MV-4-11 (cell line): ENCODE results near the gene CACNA1S.

Source experiments
- DNase-seq: peaks from one replicate; lab custom pipeline; 2025; lab: John Stamatoyannopoulos, UW

Gene CACNA1S

DNA sequence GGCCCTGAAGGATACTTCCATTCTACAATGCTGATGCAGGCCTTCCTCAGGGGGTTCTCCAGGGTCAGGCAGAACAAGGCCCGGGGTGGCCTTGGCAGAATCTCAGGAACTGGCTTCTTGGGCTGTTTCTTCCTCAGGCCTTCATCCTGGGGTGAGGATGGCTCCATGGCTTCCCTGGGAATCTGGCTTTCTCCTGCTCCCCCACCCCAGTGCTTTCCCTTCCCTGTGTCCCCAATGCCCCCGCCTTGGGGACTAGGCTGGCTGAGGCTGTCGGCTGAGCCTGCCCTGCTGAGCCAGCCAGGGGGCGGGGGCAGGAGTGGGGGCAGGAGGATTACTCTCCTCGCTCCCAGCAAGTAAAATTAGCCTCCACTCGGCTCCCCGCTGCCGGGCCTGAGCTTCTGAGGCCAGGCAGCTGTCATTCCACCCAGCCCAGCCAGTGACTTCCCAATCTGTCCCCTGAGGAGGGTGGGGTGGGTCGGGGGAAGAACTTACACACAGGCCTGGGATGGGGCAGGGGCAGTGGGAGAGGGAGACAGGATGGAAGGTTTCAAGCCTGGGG is at the start of gene CACNA1S:
Gene CACNA1S (minus strand): TSS at position 254 of the 559 bp plus-strand sequence. CDS start 87 bp downstream, at position 167.
- no peak for DNase-seq

DNA sequence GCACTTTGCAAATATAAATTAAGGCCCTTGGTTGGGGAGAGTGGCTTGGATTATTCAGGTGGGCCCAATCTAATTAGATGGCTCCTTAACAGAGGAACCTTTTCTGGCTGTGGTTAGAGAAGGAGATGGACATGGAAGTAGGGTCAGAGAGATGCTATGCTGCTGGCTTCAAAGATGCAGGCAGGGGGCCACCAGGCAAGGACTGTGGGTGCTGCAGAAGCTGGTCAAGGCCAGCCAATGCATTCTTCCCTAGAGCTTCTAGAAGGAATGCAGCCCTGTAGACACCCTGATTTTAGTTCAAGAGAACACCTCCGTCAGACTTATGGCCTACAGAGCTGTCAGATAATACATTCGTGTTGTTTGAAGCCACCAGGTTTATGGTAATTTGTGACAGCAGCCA is 45.7 kb upstream of the CACNA1S start:
- no peak for DNase-seq

DNA sequence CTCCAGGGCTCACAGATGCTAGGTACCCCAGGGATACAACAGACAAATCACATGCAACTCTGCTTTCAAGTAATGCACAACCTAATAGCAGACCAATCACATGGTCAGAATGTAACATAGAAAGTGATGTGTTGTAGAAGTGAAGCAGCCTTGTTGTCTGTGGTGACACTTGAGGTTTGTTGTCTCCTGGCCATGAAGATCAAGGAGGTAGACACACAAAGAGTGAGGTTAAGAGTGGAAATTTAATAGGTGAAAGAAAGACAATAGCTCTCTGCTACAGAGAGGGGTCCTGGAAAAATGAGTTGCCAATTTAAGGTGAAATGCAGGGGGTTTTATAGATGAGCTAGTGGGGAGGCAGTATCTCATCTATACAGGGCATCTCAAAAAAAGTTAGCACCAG is 44.6 kb upstream of the CACNA1S start:
- no peak for DNase-seq

DNA sequence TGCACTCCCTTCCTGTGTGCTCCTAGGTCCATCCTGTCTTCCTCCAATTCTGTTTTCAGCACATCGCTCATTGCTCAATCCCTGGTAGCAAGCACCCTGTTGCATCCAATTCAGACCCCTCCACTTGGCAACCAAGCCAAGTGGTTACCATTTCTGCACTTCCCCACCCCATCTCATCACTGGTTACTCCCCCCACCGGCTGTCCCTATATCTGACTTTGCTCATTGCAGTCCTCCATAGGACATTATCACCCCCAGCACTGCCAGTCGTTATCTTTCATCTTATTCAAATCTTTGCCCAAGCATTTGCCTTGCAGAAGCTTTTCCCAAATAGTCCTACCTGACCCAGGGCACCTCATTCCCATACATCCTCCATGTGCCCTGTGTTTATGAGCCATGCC is 44.1 kb upstream of the CACNA1S start:
- no peak for DNase-seq

DNA sequence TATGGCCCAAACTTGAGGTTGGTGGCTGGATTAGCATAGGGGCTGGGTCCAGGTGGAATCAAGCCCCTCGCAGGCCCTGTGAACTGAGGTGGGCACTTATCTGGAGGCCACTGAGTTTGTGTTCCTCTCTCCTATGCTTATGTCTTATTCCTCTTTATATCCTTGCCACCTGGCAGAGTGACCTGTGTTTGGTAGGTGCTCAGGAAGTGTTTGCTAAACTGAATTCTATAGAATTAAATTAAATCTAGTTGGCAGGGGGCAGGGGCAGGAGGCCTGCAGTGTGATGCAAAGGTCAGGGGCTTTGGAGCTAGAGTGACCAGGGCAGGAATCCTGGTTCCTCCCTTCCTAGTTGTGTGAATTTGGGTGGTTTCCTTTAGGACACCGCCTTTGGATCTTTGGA is 43.1 kb upstream of the CACNA1S start:
- DNase-seq: no peak

DNA sequence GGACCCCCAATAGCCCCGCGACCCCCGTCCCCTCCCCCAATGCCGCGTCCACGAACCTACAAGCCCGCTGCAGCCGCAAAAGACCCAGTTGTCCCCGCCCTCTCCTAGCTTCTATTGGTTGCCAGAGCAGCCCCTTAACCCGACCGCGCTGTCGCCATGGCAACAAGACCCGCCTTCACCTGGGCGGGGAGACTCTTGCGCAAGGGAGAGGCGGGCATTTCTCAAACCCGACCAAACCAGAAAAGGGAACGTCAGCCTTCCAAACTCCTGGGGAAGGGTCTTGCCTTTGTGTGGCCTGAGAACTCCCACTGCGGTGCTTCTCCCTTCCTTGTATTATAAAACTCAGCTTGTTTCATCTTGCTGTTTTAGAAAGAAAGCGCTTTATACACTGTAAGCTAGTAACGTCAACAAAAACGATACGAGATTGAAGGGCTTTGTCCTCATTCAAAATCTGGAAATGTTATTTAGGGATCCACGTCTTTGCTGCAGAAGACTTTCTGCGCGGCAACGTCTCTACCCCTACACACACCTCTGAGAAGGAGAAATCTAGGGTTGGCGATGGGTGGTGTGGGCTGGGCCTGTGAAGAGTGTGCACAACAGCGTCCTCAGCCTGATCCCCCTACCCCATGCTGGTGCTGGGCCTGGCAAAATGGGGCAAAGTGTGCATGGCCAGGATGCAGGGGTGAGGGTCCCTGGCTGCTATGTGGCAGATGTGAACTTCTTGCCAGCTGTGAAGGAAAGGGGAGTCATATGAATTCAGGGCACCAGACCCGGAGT is 42.4 kb upstream of the CACNA1S start, which contains the start of gene TMEM9:
Gene TMEM9 (minus strand): TSS at position 86 of the 777 bp plus-strand sequence. CDS start 551 bp downstream, outside the sequence.
- DNase-seq: peak; percentile 91

DNA sequence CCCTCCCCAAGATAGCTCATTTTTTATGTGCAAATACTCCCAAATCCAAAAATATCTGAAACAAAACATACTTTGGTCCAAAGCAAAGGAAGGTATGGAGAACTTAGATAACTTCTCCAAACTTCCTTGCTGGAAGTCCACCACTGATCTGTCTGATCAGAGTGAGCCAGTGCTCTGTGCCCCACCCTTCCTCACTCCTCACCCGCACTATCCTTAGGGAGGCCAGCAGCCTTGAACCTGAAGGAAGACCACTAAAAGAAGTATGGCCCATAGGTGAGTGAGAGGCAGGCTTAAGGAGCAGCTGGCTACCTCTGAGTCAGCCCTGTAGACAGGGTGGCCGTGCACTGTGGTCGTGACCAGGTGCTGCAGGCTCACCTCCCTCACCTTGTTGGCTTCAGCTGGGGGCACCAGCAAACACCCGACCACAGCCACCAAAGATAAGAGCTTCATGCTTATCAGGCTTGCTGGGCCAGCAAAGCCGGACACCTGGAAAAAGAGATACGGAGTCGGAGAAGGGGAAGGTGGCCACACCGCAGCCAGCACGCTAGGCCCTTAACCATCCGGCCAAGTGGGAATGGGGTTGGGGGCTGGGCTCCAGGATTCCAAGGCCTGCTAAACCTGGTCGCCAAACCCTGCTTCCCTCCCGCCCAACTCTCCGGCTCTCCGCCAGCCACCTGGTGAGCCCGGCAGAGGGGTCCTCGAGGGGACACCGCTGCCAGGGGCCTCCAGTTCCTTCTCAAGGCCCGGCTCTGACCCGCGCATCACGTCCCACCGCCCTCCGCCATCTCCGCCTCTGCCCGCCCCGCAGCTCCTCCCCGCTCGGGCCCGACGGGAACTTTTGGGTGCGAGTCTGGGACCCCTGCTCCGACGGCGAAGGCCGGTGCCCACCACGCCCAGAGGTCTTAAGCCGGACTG is 41.5 kb upstream of the CACNA1S start:
- DNase-seq: peak; percentile 52

DNA sequence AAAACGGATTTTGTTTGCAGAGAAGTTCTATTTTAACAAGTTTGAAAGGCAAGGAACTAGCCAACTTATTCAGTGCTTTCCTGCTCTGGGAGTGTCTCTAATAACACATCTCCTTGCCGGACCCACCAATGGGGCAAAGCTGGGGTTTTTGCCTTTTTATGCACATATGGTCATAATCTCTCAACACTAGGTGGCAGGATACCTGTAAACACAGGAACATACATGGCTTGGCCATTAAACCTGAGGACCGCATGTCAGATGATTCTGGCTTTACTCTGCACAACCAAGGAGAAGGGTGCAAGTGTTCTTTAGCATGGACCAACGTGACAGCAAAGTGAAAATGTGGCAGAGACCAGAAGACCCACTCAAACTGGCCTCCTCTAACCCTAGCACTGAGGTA is 37.2 kb upstream of the CACNA1S start:
- no peak for DNase-seq

DNA sequence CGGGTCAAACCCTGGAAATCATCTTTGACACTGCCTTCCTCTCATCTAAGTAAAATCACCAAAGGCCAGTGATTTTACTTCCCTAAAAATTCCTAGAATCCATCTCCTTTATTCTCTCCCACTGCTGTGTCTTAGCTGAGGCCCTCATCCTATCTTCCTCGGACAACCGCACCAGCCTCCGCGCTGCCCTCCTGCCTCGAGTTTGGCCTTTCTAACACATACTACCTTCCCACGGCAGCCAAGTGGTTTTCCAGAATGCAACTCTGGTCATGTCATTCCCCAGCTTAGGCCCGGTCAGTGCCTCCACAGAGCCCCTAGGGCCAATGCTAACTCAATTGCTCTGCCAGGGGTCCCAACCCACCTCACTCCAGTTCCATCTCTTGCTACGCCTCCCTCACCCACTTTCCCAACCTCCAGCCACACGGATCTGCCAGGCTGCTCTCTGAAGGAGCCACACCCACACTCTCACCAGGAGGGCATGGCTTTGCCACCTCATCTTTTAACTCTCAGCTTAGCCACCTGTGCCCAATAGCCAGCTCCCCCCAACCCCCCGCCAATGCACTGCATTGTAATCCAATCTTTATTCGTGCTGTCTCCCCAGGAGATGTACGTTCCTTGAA is 35.3 kb upstream of the CACNA1S start:
- DNase-seq: no peak

DNA sequence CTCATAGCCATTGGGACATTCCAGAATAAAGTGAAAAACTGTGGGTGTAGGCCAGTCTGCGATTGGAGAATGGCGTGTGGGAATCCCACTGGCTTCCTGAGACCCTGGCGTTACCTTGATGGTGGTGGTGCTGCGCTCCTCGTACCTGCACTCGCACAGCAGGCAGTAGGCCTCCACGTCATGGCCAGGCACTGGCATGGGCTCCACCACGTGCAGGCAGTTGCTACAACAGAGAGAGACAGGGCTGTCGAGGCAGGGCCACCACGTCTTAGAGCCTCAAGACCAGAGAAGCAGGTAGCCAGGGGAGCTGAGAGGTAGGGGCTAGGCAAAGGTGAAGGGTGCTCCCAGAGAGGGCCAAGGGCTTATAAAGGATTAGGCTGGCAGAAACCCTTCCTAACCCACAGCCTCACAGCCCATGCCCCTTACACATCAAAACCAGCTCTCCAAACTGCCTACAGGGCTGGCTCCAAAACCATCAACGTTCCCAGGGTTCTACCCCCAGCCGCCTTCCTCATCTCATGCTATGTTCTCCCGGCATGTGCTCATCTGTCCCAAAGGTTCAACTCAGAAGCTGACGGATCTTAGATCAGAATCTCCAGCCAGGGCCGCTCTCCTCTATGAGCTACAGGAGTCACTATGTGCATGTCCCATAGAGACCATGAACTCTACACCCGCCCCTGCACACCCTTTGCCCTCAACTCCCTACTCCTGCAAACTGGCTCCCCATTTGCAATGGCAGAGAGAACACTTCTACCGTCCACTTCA is 34.6 kb upstream of the CACNA1S start:
- DNase-seq: no peak

DNA sequence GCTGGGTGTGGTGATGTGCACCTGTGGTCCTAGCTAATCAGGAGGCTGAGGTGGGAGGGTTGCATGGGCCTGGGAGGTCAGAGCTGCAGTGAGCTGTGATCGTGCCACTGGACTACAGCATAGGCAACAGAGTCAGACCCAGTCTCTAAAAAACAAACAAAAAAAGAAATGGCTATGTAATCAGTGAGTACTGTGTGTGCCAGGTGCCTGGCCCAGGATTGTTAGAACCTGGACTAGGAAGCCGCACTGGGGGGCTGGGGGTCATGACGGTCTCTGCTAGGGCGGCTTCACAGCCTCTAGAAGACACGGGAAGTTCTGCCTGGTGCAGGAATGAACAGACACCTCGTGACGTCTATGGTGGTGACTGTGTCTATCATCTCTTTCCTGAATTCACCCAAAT is 33.6 kb upstream of the CACNA1S start:
- DNase-seq: no peak

DNA sequence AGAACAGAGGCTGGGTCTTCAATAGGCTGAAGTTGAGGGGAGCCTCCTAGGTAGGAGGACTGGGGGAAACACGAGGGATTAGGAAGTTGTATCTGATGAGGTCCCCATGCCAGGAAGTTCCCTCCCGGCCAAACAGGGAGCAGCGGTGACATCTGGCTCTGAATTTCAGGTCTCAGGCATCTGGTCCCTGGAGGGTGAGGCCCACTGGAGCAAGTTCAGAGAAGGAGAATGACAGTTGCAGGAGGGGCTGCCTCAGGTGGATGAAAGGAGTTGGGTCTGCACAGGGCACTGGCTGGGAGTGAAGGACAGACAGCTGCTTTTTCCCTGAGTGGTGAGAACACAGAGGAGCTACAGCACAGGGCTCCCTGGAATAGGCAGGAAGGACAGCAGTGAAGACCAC is 32.9 kb upstream of the CACNA1S start:
- no peak for DNase-seq

DNA sequence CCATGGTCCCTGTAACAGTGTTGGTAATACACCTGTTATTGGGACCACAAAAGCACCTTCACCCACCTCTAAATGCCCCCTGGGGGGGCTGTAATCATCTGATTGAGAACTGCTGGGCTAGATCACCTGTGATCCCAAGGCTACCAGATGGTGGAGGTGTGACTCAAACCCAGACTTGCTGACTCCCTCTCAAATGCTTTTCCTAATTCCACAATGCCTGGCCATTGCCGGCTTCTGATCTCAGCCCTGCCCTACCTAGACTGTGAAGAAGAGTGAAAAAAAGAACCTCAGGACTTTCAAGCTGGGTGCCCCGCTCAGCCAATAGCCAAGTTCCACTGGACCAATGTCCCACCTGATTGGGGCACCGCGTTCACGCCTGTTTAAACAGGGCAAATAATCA is 32.5 kb upstream of the CACNA1S start:
- no peak for DNase-seq

DNA sequence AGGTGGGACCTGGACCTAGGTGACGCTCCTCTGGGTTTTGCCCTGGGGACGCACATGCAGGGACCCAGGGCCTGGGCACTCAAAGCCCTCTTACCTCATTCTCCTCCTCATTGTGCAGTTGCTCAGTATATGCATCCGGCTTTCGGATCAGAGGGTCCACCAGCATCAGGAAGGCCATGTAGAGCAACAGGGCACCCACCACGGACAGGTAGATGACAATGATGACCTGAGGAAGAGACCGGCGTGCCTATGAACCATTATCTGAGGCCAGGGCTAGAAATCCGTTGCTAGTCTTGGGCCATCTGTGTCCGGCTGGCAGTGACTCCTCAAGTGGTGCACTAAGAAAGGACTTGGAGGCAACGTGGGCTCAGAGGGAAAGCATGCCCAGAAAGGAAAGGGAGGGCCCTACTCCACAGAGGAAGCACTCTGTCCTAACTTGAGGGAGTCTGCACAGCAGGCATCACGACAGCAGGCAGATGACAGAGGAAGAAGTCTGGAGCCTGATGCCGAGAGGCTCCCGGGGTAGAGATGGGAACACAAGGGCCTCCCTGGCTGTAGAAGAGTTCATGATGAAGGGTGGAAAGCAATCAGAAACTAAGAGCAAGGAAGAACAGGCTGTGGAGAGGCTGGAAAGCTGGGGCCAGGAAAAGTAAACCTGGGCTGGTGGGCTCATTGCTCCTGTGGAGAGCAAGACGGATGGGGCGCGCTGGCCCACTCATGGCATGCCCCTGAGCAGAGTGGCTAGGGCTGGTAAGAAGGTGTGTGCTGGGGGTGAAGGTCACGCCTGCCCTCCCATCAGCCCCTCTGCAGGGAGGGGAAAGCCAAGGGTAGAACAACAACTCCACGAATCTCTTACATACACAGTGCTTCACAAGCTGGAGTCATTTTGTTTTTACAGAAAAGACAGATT is 31.8 kb upstream of the CACNA1S start:
- DNase-seq: no peak

DNA sequence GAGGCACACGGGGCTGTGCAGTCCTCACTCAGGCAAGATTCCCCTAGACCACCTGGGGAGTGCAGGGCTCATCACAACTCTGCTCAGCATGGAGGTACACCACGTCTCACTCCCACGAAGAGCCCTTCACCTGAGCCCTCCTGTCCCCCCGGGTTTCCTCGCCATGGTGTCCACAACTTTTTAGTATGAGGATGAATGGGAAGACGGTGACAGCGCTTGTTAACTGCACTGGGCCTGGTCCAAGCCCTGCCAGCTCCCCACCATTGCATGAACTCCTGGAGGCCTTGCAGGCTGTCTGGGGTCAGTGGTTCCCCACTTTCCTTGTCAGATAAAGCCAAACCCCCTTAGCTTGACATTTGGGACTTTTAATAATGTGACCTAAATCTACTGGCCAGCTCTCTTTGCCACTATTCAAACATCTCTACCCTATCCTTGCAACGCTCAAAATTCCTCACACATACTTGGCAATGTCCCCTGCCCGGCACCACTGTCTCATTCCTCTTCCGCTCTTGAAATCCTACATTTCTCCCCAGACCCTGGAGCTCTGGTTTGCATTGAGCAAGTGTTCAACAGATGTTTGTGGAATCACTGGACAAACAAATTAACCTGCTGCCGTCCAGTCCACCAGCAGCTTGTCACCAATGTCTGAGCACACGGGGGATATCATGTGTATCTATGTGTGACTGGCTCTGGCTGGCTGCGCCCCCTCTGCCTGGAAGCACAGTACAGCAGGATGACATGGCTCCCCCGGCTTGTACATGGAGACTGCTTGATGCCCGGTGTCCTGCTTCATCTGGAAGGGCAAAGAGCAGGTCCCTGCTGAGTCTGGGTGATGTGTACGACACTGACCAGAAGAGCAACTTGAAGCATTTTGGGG is 30.9 kb upstream of the CACNA1S start:
- no peak for DNase-seq

DNA sequence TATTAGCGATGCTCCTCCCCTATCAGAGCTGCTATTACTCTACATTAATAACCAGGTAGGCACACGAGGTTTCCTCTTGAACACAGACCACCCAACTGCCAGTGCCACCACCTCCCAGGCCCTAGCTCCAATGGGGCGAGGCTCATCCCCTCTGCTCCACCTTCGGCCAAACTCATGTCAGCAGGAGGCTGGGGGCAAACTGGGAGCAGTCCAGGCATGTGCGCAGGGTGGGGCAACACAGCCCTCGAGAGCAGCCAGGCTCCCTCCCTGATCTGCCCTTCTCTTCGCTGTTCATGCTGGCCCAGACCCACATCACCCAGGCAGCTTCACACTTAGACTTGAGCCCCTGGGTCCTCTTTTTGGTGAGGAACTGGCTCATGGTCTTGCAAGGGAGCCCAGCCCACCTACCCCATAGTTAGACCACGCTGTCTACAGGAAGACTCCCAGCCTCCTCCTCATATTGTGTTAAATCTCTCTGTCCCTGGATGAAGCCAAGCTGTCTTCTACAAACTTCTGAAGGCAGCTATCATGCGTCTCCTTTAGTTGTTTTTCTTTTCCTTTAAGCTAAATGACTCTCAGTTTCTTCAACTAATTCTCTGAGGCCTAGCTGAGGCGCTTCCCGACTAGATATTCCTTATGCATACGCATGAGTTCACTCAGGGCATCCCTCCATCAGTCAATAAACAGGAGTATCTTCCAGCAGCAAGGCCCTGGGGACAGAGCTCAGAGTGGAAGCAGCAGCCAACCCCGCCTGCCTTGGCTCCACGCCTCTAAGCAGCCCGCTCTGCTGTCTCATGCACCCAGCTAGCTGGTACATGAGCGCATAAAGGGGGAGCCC is 30.0 kb upstream of the CACNA1S start:
- no peak for DNase-seq

DNA sequence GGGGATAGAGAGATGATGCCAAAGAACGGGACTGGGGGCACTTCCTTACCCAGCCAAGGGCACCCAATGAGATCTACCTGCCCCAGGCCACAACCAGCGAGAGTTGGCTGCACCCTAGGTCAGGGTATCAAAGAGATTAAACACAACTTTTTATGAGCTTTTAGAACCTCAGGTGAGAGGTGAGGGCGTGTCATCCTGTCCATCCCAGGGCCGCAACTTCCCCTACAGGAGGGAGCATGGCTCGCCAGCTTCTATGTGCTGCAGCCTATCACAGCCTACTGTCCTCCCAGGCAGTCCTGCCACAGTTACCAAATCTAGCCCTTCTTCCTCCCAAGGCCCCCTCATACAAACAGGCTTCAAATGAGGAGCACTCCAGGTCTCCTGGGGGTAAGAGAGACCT is 29.2 kb upstream of the CACNA1S start:
- no peak for DNase-seq

DNA sequence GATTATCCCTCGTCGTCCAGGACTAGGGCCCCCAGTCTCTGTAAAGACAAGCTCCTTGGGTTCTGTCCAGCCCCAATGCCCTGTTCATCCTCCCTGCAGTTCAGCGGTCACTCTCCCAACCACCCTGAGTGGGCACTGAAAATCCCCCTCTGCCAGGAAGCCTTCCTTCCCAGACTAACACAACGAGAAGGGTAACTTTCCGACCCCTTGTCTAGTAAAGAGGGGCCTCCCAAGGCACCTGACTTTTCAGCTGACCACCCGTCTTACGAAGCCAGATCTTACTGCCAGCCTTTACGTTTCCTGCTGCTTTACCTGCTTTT is 28.7 kb upstream of the CACNA1S start:
- DNase-seq: no peak
